ENCODE results near the gene DSCAM.

Gene DSCAM

GRCh38 chr21:40021558-40022351 is 825.2 kb downstream of the DSCAM start:
- DNase-seq: no peak

GRCh38 chr21:40020651-40021050 is 826.3 kb downstream of the DSCAM start:
- DNase-seq: no peak

- DNase-seq: no peak
These were observed 828.0 kb downstream of the DSCAM start for GRCh38 chr21:40018871-40019475.

- no peak for DNase-seq
These were observed 830.3 kb downstream of the DSCAM start for GRCh38 chr21:40016667-40017066.

DNA sequence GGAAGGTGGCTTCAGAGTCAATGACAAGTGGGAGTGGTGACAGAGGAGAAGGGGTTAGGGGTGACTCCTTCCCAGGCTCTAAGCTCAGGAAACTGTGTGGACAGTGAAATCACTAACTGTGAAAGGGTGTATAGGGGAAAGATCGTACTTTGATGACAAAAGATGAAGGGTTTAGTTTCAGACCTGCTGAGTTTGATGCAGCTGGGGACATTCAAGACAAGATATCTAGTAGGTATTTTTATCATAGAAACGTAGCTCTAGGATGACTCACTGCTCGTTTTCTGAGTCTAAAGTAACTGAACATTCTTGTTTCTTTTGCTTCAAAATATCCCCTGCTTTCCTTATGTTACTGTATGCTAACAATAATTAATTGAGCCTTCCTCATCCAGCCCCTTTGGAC is 830.7 kb downstream of the DSCAM start:
- no peak for DNase-seq

DNA sequence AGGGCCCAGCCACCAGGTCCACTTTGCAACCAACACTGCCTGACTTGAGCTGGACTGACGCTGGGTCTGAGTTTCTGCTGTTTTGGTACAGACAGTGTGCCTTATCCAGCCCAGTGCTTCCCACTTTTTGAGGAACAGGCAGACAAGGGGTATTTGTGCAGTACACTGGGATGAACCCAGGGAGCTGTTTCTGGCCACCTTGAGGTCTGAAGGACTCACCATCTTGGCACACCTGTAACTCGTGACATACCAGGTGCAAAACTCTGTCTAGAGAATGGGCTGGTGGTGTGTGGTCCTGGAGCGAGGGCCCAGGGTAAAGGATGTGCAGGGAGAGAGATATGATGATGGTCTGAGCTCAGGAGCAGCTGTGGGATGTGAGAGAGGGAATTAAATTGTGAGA is 831.1 kb downstream of the DSCAM start:
- DNase-seq: no peak

- no peak for DNase-seq
These were observed 832.6 kb downstream of the DSCAM start for GRCh38 chr21:40014394-40014793.

GRCh38 chr21:40013001-40013735 is 833.8 kb downstream of the DSCAM start:
- DNase-seq: no peak

DNA sequence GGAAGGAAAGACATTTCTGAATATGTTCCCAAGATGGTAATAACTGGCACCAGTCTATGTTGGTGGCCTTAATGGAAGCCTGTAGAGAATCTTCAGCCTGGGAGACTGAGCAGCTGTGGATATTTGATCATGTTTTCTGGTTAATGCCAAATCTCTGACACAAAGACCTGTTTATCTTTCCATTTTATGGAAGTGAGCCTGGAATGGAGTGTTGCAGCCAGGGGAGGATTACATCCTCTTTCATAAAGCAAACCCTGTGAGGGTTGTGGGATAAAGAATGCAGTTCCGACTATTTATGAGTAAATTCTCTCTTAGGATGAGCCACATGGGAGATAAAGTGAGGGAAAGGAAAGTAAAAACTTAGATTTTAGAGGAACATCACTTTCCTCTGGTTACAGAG is 835.6 kb downstream of the DSCAM start:
- DNase-seq: no peak

DNA sequence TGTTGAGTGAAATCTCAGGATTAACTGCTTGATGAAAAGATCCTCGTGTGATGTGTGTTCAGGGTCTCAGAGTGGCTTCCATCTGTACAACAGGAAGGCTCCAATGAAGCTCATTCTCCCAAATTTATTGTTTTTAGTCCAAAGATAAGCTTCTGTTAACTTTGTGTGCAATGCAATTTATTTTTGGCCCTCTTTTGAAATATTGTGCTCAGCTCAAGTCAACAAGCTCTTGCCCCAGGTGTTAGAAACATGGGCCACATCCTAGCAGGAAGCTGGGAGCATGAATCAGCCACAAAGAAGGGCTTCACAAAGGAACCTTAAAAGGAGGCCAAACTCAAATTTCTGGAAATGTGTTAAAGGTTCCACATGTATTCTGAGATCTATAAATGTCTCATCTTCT is 844.0 kb downstream of the DSCAM start:
- DNase-seq: no peak

DNA sequence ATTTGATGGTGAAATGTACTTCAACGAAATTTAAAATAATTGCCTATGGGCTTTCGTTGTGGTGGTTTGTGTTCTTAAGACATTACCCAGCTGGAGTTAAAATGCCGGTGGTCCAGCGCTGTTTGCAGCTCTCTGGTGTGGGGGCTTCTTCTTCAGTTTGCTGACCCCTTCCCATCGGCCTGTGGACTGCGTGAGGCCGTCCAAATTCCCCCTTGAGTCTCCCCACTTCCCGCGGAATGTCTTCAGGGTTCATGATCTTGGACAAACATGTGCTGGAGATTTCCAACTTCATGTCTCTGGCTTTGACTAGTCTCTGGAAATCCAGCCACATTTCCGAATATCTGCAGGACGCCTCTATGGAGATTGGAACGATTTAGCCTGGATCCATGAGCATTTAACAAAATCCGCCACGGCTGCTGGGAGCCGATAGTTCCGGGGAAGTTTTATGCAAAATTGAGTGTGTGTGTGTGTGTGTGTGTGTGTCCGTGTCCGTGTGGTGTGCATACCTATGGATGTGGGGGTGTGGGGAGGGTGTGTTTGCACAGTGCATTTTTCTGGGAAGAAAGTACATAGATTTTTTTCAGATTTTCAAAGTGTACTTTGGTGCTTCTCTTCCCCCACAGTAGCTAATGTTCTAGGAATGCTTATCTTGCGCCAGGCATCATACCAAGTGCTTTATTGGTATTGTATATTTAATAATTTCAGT is 862.5 kb downstream of the DSCAM start:
- no peak for DNase-seq

DNA sequence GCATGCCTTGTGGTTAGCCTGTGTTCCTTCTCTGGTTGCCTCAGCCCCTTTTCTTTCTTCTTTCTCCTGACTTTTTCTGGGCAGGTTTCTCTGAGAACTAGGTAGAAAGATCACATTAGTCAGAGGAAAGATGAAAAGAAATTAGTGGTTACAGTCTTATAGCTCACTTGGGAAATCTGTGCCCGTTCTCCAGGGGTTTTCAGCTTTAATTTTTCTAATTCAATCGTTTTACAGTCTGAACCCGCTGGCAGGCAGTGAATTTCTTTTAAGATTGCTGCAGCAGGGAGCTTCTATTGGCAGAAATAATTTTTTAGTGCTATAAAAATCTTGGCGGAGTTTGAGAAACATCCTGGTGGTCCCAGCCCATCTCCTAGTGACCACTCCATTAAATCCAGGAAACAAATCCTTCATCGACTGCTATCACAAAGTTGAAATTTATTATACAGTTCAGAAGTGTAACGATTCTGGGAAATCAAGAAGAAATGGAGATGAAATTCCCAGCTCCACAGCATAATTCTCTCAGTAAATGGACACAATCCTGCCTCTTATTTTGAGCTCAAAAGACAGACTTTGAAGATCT is 866.6 kb downstream of the DSCAM start:
- no peak for DNase-seq

DNA sequence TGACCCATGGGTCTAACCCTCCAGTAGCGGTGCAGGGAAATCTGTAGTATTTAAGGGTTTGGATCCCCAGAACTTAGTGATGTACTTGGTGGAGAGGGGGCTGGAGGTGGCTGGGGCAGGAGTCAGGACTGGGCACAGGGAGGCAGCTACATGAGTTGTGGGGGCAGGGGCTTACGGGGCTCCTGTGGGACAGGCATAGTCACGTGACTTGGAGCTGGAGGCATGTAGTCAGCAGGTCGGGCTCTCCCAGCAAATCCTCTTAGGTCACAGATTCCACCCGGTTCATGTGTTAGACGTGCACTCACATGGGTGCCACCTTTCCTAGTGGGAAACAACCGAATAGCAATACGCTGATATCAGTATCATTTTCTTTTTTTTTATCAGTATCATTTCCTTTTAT is 867.6 kb downstream of the DSCAM start:
- DNase-seq: no peak

GRCh38 chr21:39976800-39977199 is 870.2 kb downstream of the DSCAM start:
- no peak for DNase-seq

DNA sequence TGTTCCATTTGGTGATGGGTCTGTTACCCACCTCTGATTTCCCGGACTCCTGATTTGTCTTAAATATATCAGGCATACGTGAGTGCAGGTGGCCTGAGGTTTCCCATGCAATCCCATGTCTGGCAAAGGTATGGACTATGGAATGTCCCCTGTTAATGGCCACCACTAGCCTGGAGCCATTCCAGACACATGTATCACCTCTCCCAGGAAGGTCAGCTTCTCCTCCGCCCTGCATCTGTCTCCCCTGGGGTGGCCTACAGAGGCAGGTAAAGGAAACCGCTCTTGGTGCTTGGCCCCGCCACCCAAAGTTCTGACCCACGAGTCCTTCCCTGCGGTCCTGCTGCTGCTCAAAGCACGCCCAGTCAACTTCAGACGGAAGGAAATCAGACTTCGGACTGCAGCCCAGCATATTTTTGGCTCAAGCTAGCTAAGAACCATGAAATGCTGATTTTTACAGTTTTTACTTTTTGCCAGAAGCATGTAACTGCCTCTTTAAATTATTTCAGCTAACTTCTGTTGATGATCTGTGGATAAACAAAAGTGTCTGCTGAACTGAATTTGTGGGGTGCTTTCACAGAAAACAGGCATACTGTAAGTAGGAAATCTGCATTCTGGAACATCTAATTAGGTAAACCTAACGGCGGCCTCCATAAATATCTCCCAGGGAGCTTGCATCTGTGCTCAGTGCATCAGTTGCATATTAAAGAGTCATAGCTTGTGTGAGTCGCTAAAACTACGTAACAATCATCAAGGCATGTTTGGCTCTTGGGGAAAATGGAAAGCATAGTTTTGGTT is 873.8 kb downstream of the DSCAM start:
- no peak for DNase-seq

DNA sequence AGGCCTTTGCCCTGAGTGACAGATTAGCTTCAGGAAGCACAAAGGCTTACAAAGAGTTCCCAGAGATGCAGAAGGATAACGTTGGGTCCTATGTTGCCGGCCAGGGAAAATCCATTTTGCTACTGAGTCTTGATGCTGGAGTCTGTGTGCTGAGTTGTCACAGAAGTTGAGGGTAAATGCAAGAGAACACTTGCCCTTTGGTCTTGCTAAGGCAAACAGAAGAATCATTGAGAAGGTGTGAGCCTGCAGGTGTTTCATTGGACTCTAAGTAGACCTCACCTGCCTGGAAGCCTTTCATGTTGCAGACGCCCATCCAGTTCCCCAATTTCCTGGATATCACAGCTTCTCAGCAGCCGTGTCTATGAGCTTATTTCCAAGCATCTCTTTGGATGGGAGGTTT is 874.5 kb downstream of the DSCAM start:
- no peak for DNase-seq

GRCh38 chr21:39971956-39972355 is 875.0 kb downstream of the DSCAM start:
- DNase-seq: no peak

GRCh38 chr21:39969691-39970364 is 877.1 kb downstream of the DSCAM start:
- no peak for DNase-seq

- DNase-seq: no peak
These were observed 878.9 kb downstream of the DSCAM start for GRCh38 chr21:39968010-39968409.

DNA sequence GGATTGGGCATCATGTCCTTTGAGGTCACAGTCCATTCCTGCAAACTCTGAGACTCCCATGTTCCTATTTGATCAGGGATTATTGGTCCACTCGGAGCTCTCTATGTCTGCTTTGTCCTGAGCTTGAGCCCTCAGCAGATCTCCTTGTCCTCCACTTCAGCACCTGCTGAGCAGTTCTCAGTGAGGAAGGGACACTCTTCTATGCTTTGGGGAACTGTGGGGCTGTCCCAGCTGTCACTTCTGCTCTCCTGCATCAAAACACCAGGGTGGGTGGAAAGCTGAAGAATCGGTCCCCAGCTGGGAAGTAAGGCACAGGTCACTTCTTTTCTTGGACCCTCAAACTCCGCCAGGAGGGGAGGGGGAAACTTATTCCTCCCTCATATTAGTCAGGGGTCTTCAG is 880.2 kb downstream of the DSCAM start:
- no peak for DNase-seq

- no peak for DNase-seq
These were observed 881.9 kb downstream of the DSCAM start for GRCh38 chr21:39965026-39965425.

DNA sequence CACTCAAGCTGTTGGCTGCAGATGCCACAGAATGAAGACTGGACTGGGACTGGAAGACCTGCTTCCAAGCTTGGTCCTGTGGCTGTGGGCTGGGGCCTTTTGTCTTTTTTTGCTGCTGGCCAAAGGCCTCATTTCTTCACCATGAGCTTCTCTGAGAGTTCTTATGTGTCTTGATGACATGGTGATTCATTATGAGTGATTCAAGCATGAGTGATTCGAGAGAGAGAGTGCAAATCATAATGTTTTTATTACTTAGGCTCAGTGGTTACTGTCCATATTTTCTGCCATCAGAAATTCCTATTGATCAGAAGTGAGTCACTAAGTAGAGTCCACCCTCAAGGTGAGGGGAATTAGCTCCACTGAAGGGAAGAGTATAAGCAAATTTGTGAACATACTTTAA is 885.7 kb downstream of the DSCAM start:
- no peak for DNase-seq
